Stimulated activated CD4-positive, alpha-beta T cell treated with anti-CD3 and anti-CD28 coated beads, Interleukin-15, amount 100 ng/mL, for 1 hour (primary cell): Measurements from ENCODE around the gene LAMA2.

Source experiments
- DNase-seq, 2 donors: peaks; one replicate each; pipeline ENCODE4 v3.0.0-alpha.2; 2020; ENCODE audit warnings: low read depth in 1 of 2, low spot score in 1 of 2

Gene LAMA2

DNA sequence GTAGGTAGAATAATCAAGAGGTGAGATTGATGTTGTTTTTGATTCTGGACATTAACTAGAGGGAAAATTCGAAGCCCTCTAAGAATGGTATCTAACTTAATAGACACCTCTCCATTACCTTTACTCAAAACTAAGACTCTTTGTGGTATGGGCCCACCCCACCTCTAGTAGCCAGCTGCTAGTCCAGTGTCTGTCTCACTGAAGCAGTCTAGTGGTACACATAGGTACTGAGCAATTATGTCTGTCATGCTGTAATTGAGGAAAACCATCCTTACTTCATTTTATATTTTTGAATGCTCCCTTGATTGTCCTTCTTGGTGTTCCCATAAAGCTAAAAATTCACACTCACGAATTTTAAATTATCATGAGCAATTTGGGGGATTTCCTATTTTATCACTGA lies 536.4 kb downstream of the LAMA2 start:
- DNase-seq, result no peak

DNA sequence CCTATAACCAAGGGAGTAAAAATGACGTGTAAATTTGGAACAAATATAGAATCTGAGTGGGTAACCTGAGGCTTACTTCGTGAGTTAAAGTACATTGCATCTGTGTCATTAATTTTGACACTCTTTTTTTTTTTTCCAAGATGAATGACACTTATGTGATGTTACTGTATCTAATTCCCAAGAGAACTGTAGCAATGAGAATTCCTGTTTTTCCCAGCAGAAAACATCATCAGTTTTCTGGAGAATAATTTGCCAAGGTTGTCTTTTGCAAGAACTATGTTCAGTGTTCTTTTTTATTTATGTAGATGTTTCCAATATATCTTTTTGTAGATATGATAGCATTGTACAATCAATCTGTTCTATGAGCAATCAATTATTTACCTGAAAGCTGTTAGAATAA lies 543.4 kb downstream of the LAMA2 start:
- DNase-seq, result no peak

DNA sequence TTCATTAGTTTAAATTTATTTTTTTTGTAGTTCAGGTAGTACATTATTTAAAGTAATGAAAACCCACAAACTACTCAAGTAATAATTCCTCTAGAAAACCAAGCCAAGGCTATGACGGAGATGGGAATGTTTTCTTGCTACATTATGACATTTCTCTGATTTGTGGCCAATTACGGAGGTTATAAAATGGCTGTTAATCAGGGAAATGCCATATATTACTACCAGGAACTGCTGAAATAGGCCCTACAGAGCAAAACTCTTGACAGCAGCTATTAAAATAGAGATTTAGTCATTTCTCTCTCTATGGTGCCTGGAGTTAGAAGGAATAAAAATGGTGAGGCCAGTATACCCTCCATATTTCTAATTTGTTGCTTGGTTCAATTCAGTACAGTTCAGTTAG lies 547.0 kb downstream of the LAMA2 start:
- no peak for DNase-seq

DNA sequence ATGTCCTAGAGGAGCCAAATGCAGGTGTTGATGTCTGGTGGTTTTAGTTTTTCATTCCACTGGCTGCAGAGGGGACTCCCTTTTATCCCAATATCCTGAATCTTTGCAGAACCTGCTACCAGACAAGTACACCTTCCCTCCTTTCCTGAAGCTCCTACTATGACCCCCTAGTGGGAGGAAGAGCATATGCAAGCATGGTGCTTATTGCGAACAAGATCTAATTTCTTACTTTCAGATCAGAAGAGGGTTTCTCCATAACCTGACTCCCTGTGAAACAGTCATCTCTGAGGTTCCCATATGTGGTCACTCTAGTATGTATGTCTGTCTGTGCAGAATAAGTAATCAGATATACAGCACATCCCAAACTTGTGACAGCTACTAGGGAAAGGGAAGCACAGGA lies 549.8 kb downstream of the LAMA2 start:
- DNase-seq, result no peak

DNA sequence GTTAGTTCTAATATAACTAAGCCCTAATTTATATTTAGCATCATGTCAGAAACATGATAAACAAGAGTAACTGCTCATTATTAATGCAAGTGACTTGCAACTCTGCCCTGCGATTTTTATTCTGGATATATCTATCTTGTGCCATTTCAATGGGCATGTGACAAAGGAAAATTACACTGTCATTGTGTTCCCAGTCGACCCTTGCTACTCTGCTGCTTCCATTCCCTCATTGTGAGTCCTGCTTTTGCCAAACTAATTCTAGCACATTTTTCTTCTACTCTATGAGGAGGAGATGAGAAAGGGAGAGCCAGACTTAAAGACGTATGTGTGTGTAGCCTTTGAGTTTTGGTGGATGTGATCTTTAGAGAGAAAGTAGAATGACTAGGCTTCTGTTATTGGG lies 551.2 kb downstream of the LAMA2 start:
- no peak for DNase-seq

DNA sequence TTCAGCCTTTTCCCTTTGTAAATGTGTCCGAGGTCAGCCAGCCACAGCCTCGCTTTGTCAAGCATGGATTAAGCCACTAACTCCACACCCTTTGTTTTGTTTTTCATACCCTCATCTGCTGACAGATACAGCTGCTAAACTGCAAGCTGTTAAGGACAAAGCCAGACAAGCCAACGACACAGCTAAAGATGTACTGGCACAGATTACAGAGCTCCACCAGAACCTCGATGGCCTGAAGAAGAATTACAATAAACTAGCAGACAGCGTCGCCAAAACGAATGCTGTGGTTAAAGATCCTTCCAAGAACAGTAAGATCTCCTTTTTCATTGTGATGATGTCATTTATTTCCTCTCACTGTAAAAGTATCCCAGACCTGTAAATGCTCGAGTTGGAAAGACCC lies 557.8 kb downstream of the LAMA2 start:
- no peak for DNase-seq

DNA sequence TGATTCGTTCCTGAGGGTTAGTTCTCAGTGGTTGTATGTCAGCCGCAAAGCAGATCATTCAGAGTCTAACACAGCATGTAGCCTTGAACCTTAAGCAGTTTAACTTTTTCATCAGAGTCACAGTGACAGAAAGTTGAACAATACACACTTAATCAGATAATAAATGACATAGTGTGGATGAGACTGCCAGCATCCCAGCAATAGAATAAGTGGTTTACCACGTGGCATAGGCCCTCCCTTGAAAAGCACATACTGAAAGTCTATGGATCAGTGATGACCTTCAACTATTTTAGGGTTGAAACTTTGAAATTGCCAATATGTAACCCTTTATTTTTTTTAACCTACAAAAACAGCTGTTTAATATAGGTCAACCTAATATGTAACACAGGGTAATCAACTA lies 561.7 kb downstream of the LAMA2 start:
- DNase-seq, result no peak

DNA sequence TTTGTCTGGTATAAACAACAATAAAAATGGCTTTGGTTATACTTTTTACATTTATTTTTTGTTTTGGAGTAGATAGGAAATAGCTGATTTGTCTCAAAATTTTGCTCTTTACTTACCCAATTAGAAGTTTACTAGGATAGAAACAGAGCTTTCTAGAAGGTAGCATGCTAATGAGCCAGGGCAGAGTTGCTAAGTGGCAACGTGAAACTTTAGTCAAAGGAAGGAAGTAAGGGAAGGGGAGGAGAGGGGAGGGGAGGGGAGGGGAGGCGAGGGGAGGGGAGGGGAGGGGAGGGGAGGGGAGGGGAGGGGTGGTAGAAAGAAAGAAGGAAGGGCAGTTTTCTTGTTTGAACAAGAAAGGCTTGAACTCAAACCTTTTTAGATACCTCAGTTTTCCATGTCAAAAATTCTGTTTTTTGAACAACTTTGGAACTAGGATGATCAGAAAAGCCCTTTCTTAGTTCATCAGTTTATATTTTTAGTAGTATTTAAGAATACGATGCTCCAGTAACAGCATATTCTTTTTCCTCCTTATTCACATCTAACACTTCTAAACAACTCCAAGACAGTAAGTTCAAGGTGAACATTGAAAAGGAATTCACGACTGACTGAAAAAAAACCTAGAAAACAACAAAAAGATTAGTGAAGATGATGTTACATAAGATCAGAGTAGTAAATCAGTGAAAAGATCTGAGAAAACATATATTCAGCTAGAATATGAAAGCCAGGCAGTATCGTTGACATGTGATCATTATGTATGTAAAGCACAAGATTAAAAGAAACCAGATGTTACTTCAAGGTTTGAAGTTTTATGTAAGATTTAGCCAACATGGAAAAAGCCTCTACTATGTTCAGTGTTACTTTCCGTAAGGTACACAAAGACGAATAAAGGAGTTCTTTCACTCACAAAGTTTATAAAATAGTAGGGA lies 563.6 kb downstream of the LAMA2 start:
- DNase-seq, result no peak

DNA sequence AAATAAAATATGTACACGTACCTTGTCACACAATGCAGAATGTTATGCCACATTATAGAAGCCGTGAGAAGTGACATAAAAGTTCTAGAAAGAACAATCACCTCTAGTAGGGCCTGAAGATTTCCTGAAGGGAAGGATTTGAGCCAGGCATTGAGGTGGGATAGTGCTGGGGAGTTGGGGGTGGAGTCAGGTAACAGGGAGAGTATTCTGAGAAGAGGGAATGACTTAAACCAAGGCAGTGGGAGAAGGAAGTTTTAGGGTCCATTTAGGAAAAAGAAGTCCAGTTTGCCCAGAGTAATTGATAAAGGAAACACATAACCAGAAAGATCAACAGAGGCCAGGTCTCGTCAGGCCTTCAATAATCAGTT lies 564.2 kb downstream of the LAMA2 start:
- no peak for DNase-seq

DNA sequence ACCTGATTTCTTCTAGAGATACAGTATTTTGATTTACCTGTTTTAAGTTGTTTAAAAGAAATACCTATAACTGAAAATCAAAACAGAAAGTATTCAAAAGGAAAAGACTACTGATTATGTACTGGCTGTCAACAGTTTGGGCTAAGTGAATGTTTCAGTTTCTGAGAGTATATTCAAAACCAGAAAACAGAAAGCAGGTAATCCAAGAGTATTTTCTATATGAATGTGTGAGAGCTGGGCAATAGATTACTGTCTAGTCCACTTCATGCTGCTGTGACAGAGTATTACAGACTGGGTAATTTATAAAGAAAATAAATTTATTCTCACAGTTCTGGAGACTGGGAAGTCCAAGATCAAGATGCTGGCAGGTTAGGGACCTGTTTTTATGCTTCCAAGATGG lies 566.0 kb downstream of the LAMA2 start:
- DNase-seq, result no peak

DNA sequence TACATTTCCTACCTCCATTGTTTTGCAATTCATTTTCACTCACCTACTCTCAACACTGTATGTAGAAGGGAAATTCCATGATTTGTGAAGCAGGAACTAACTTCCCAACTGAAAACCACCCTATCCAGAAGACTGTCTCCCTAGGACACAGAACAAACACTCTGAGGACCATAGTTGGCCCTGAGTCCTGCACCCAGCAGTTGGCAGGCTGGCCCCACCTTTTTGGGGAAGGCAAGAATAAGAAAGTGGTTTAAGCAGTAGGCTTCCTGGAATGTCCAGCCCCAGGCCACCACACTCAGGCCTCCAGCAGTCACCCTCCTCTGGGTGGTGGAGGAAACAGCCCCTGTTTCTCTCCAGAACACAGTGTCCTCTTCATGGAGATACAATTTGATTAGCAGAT lies 568.2 kb downstream of the LAMA2 start:
- no peak for DNase-seq

DNA sequence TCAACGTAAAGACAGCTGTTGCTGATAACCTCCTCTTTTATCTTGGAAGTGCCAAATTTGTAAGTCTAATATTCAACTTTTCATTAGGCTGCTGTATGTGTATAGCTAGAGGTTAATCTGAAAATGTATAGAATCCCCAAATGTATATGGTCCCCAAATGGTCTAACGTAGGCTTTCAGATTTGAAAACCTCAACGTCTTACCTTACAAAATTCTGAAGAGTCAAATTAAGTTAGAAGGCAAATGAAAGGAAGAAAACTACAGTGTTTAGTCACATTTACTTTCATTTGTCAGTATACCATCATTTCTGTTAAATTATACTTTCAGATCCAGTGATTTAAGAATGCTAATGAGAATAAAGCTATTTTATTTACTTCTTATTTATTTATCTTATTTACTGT lies 570.1 kb downstream of the LAMA2 start:
- DNase-seq, result no peak

DNA sequence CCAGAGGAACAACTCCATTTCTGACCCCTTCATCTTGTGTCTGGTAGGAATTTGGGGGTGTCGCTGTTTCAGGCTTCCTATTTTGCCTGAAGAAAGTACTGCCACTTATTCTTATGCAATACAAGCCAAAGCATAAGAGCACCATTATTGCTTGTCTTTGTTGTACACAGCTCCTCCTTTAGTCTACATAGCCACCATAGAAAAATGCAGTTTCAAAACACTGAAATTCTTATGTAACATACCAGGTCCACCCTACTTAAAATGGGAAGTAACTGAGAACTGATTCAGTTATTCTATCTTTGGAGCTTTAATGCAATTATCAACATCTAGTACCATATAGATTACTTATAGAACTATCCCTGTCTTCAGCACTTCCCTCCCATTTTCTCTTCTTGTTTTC lies 571.5 kb downstream of the LAMA2 start:
- DNase-seq, result no peak

DNA sequence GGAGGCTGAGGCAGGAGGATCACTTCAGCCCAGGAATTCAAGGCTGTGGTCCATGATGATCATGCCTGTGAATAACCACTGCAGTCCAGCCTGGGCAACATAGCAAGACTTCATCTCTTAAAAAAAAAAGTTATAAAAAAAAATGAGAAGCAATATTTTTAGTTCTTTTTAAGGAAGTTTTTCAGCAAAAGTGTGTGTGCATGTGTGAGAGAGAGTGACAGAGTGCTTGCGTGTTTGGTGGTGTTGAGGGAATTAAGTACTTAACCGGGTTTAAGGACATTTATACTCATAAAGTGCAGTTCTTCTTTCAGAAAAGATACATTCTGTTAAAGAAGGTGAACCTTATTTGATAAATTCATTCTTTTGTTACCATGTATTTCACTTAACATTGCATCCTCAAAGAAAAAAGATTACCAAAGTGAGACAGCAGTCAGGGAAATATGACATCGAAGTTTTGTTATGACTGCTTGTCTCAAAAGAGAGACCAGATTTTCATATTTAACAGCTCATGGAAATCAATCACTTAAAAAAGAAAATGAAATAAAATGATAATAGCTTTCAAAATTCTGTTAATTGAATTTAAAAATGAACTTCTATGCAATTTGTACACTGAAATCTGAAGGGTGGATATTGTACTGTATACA lies 572.3 kb downstream of the LAMA2 start:
- DNase-seq, result no peak

DNA sequence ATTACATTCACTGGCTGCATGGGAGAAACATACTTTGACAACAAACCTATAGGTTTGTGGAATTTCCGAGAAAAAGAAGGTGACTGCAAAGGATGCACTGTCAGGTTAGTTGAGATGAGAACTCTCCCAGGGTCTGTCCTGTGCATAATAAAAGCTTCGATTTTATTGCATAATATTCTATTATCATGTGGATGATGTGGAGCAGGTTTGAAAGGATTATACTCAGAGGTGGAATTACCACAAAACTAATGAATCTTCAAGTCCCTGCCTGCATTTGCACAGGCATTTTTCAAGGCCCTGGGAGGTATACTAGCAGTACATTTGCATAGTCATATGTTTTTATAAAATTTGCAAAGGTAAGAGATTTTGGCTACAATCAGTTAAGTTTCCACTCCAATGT lies 577.3 kb downstream of the LAMA2 start:
- no peak for DNase-seq

DNA sequence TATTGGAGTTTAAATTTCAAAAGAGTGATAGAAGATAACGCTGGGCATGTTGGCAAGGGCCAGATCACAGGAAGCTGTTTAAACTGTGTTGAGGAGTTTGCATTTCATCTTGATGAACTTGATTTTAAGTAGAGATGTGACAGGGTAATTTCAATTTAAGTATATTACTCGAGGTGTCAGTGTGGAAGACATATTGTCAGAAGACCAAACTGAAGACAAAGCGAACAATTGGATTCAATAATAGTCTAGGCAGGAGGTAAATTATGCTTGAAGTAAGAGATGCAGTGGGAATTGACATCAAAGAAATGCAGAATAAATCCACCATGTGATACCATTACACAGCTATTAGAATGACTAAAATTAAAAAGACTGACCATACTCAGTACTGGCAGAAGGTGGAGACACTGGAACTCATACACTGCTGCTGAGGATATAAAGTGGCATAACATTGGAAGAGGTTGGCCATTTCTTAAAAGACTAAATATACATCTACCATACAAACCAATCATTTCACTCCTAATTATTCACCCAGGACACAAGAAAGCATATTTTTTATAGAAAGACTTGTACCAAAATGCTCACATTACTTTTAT lies 586.2 kb downstream of the LAMA2 start:
- DNase-seq, result no peak

DNA sequence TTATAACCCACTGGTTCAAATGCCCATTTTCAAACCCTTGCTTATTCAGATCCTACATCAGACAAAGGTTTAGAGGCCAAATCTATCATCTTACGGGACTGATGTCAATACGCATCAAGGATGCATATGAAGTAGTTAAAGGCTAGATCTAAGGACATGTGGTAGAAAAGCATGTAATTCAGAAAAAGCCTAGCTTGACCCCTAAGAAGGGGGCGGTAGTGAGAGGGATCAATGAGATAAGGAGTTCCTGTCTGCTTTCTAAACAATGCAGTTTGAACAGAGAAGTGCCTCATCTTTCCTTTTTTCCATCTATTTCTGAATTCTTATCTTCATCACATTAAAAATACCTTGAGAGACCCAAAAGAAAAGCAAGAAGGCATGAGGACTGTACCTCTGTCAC lies 589.3 kb downstream of the LAMA2 start:
- no peak for DNase-seq

DNA sequence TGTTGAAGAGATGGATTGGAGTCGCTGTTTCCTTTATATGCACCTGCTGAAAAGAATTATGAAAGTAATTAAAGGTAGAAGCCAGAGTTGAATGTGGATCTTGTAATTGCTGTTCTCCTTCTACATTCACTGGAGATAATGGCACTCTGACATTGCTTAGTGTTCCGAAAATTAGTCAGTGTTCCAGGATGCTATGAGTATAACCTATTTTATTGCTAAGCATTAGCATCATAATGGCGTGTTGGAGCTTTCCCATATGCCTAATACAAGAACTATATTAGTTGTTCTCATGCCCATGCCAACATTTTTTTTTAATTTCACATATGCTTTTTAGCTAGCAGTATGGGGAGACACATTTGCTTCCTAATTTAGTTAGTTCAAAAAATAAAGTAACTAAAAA lies 590.6 kb downstream of the LAMA2 start:
- DNase-seq, result no peak

DNA sequence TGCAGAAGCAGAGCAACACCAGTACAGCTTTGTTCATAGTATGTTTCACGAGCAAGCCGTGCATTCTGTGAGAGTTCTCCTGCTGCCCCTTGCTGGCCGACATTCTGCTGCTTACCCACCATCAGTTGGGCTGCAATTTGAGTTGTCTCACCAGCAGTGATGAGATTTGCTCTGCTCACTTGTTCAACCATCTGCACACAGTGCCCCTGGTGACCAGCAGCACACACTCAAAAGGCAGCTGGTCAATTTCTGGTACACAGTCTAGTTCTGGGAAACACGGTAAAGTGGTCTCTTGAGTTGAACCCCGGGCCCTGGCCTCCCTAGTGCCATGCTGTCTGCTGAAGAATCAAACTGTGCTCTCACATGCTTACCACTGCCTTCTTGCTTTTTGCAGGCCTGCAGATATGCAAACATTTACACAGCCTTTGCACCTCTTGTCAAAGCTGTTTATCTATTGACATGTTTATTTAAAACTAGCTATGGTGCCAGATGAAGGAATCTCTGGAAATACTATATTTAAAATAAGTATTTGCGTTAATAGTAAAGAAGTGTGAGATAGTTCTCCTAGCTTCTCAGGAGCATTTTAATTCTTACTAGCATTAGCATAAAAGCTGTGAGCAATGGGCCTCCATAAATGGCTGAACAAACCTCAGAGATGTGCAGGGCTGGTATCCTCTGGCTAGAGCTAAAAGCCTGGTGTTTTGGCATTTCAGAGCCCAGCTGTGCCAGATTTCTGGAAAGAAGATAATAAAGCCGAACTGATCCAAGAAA lies 592.7 kb downstream of the LAMA2 start:
- no peak for DNase-seq

DNA sequence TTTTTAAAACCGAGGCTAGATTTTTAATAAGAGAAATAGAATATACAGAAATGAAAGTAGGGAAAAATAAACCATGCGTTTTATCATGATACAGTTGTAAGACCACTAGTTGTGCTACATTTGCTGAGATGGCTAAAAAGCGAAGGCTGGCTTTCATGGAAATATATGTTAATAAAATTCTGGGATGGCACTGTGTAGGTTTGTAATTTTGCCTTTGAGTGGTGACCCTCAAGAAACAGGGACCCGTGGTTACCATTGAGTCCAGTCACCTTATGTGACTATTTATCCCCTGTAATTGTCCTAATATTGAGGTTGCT lies 593.3 kb downstream of the LAMA2 start:
- DNase-seq, result no peak

DNA sequence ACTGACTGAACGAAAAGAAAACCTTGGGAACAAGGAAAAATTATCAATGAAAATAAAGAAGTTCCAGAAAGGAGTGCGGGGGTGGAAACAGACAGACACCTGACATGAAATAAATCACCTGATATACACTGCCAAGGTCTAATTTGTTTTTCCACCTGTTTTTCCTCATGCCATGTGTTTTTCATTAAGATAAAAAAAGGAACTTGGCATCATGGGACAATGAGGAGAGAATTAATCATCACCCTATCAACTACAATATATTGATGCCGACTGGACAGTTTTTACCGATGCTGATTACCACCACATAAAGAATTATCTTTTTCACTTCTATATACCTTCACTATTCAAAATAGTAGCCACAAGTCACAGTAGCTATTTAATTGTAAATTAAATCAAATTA lies 593.9 kb downstream of the LAMA2 start:
- no peak for DNase-seq

DNA sequence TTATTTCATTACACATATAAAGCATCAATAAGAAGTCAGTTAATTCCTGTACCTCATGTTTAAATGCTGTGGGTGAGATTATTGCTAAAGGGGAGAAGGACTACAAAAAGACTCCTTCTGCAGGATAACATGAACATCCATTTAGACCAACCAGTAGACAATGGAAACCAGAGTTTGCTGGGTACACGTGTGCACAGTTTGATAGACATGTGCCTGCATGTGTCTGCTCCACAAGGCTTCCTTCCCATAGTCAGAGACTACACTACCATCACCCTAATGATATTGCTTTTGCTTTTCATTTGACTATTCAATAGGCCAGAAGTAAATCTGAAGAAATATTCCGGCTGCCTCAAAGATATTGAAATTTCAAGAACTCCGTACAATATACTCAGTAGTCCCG lies 595.4 kb downstream of the LAMA2 start:
- DNase-seq, result no peak
